ENCODE measurements around the gene VEZT.

The VEZT gene

GRCh38 chr12:95224202-95225170 lies 6.9 kb downstream of the VEZT start:
- Histone ChIP-seq H3K4me2 (ENCODE audit: low read length) (no peak overlapping the region), H2AFZ (ENCODE audit: low read length) (no peak overlapping the region), H3K4me1 (ENCODE audit: insufficient read depth, low read length, severe bottlenecking) (peaks cover 24% of the 10 kb centered on the region), H3K27ac (ENCODE audit: low read depth, low read length, poor library complexity, severe bottlenecking) (no peak overlapping the region), H3K9me2 (ENCODE audit: low read depth, low read length) (no peaks in the 10 kb centered on the region), H3K27me3 (ENCODE audit: insufficient read depth, low read length) (no peaks in the 10 kb centered on the region), H3K9ac (ENCODE audit: low read length) (no peak overlapping the region), H3K36me3 (ENCODE audit: insufficient read depth, low read length) (peaks cover 27% of the 10 kb centered on the region), H3K79me2 (ENCODE audit: insufficient read depth, low read length) (peaks cover 95% of the 10 kb centered on the region), H4K20me1 (ENCODE audit: insufficient read depth, low read length) (peaks cover 4% of the 10 kb centered on the region; the same call in 1 of the 2 replicates), H3K9me3 (ENCODE audit: low read length) (no peaks in the 10 kb centered on the region), H3F3A (ENCODE audit: insufficient read depth, low read length) (no peaks in the 10 kb centered on the region), H3K4me3 (ENCODE audit: low read depth, low read length, poor library complexity, severe bottlenecking) (no peak overlapping the region)
- TF ChIP-seq, protein P1, sequence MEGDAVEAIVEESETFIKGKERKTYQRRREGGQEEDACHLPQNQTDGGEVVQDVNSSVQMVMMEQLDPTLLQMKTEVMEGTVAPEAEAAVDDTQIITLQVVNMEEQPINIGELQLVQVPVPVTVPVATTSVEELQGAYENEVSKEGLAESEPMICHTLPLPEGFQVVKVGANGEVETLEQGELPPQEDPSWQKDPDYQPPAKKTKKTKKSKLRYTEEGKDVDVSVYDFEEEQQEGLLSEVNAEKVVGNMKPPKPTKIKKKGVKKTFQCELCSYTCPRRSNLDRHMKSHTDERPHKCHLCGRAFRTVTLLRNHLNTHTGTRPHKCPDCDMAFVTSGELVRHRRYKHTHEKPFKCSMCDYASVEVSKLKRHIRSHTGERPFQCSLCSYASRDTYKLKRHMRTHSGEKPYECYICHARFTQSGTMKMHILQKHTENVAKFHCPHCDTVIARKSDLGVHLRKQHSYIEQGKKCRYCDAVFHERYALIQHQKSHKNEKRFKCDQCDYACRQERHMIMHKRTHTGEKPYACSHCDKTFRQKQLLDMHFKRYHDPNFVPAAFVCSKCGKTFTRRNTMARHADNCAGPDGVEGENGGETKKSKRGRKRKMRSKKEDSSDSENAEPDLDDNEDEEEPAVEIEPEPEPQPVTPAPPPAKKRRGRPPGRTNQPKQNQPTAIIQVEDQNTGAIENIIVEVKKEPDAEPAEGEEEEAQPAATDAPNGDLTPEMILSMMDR (IDR thresholded peaks at IDR 0.05; ENCODE audit: low read length): no peak
- no peak for TF ChIP-seq EZH2 (IDR thresholded peaks at IDR 0.05; ENCODE audit: borderline replicate concordance, low read length)

DNA sequence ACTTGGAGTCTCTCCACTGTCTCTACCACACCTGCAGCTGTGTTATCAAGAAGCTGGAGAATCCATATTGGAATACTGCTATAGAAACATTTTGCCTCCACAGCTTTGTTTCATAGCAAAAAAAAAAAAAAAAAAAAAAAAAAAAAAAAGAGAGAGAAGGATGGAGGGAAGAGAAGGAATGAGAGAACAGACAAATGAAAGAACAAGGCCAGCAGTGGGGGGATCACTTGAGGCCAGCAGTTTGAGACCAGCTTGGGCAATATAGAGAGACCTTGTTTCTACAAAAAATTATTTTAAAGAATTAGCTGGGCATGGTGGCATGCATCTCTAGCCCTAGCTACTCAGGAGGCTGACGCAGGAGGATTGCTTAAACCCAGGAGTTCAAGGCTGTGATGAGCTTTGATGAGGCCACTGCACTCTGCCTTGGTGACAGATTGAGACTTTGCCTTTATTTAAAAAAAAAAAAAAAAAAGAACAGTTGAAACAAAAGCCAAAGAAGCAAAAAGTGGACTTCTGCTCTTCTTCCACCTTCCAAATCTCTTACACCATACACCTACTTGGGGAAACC lies 8.1 kb downstream of the VEZT start:
- no peak overlapping the region for H3K27ac ChIP-seq (ENCODE audit: low read depth, low read length, poor library complexity, severe bottlenecking)
- H3K9me2 ChIP-seq (ENCODE audit: low read depth, low read length): no peaks in the 10 kb centered on the region
- no peak for TF ChIP-seq EZH2 (IDR thresholded peaks at IDR 0.05; ENCODE audit: borderline replicate concordance, low read length)
- TF ChIP-seq, protein P1 (IDR thresholded peaks at IDR 0.05; ENCODE audit: low read length): no peak
- H3F3A ChIP-seq (ENCODE audit: insufficient read depth, low read length): no peaks in the 10 kb centered on the region
- H3K4me2 ChIP-seq (ENCODE audit: low read length): no peak overlapping the region
- peaks cover 22% of the 10 kb centered on the region for H3K36me3 ChIP-seq (ENCODE audit: insufficient read depth, low read length)
- peaks cover 4% of the 10 kb centered on the region; the same call in 1 of the 2 replicates for H4K20me1 ChIP-seq (ENCODE audit: insufficient read depth, low read length)
- H3K79me2 ChIP-seq (ENCODE audit: insufficient read depth, low read length): peaks cover 95% of the 10 kb centered on the region
- H3K4me3 ChIP-seq (ENCODE audit: low read depth, low read length, poor library complexity, severe bottlenecking): no peak overlapping the region
- no peak overlapping the region for H2AFZ ChIP-seq (ENCODE audit: low read length)
- H3K9me3 ChIP-seq (ENCODE audit: low read length): no peaks in the 10 kb centered on the region
- no peaks in the 10 kb centered on the region for H3K27me3 ChIP-seq (ENCODE audit: insufficient read depth, low read length)
- H3K4me1 ChIP-seq (ENCODE audit: insufficient read depth, low read length, severe bottlenecking): peaks cover 11% of the 10 kb centered on the region
- no peak overlapping the region for H3K9ac ChIP-seq (ENCODE audit: low read length)

DNA sequence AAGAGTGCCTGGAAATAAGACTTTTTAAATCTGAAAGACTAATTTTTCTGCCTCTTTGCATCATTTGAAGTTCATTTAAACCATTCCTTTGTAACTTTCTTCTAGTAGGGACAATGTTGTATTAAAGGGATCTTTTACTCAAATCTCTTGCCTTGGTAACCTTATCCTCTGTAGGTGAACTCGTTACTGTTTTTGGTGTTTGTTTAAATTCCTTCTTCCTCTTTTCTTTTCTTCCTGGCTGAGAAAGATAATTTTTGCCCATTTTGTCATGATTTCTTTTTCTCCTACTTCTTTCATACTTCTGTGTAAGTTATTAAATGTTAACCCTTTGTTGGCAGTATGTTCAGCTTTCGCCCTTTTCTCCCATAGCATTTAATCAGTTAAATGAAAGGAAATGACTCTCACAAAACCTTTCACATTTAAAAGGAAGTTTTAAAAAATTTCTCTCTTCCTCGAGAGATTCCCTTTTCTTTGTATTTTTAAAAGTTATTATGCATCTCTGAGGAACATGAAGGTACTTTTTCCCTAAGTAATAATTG lies 10.3 kb downstream of the VEZT start:
- H3K9ac ChIP-seq (ENCODE audit: low read length): no peak overlapping the region
- H4K20me1 ChIP-seq (ENCODE audit: insufficient read depth, low read length): peaks cover 4% of the 10 kb centered on the region; the same call in 1 of the 2 replicates
- H3K9me2 ChIP-seq (ENCODE audit: low read depth, low read length): no peaks in the 10 kb centered on the region
- H2AFZ ChIP-seq (ENCODE audit: low read length): no peak overlapping the region
- peaks cover 95% of the 10 kb centered on the region for H3K79me2 ChIP-seq (ENCODE audit: insufficient read depth, low read length)
- H3K27ac ChIP-seq (ENCODE audit: low read depth, low read length, poor library complexity, severe bottlenecking): no peak overlapping the region
- H3K27me3 ChIP-seq (ENCODE audit: insufficient read depth, low read length): no peaks in the 10 kb centered on the region
- TF ChIP-seq, protein P1 (IDR thresholded peaks at IDR 0.05; ENCODE audit: low read length): no peak
- no peak for TF ChIP-seq EZH2 (IDR thresholded peaks at IDR 0.05; ENCODE audit: borderline replicate concordance, low read length)
- no peak overlapping the region for H3K4me3 ChIP-seq (ENCODE audit: low read depth, low read length, poor library complexity, severe bottlenecking)
- no peaks in the 10 kb centered on the region for H3F3A ChIP-seq (ENCODE audit: insufficient read depth, low read length)
- H3K4me1 ChIP-seq (ENCODE audit: insufficient read depth, low read length, severe bottlenecking): peaks cover 8% of the 10 kb centered on the region
- H3K36me3 ChIP-seq (ENCODE audit: insufficient read depth, low read length): peaks cover 34% of the 10 kb centered on the region
- H3K4me2 ChIP-seq (ENCODE audit: low read length): no peak overlapping the region
- no peaks in the 10 kb centered on the region for H3K9me3 ChIP-seq (ENCODE audit: low read length)

Measured in OCI-LY1 (cell line).